ENCODE measurements around the gene MAD2L2.

Gene MAD2L2

GRCh38 chr1:11681071-11681771 is at the start of gene MAD2L2:
Gene MAD2L2, minus strand, starts transcription at chr1:11681148. Its CDS starts 547 bp downstream, at chr1:11680601.
- peak within 1 kb of the TSS; percentile 74 for H3K4me3 ChIP-seq (ENCODE audit: low read depth, low read length)
- DNase-seq (ENCODE audit: low read depth), result peak; percentile 87
- TF ChIP-seq, protein P1, sequence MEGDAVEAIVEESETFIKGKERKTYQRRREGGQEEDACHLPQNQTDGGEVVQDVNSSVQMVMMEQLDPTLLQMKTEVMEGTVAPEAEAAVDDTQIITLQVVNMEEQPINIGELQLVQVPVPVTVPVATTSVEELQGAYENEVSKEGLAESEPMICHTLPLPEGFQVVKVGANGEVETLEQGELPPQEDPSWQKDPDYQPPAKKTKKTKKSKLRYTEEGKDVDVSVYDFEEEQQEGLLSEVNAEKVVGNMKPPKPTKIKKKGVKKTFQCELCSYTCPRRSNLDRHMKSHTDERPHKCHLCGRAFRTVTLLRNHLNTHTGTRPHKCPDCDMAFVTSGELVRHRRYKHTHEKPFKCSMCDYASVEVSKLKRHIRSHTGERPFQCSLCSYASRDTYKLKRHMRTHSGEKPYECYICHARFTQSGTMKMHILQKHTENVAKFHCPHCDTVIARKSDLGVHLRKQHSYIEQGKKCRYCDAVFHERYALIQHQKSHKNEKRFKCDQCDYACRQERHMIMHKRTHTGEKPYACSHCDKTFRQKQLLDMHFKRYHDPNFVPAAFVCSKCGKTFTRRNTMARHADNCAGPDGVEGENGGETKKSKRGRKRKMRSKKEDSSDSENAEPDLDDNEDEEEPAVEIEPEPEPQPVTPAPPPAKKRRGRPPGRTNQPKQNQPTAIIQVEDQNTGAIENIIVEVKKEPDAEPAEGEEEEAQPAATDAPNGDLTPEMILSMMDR (IDR thresholded peaks at IDR 0.05; ENCODE audit: insufficient read depth, low read depth, low read length, missing control alignments), result no peak

DNA sequence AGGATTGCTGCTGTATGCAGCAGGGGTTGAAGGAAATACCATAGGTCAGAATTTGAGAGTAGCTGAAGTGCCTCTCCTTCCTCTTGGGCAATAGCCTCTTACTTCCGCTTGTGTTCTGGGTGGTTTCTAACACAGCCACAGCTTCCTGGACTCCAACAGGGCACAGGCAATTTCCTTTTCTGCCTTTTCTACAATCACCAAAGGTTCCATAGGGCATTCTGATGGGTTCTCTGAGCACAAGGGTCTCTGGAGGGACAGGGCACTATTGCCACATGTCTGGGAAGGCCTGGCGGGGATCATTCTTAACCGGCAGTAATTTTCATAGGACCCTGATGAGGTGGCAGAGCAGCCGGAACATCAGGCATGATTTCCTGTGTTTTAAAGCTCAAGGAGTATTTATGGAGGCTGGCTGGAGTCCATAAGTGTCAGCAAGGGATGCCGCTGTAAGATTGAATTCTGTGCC is 49.5 kb upstream of the MAD2L2 start:
- TF ChIP-seq, protein P1 (IDR thresholded peaks at IDR 0.05; ENCODE audit: insufficient read depth, low read depth, low read length, missing control alignments), result no peak
- peak; percentile 63 for DNase-seq (ENCODE audit: low read depth)

GRCh38 chr1:11729498-11730428 is 48.8 kb upstream of the MAD2L2 start:
- TF ChIP-seq, protein P1 (IDR thresholded peaks at IDR 0.05; ENCODE audit: insufficient read depth, low read depth, low read length, missing control alignments), result no peak
- H3K4me3 ChIP-seq (ENCODE audit: low read depth, low read length), result no peak overlapping the region
- DNase-seq (ENCODE audit: low read depth), result no peak

More for the DNA sequence above, 49.5 kb upstream of the MAD2L2 start:
- no peak overlapping the region for H3K4me3 ChIP-seq (ENCODE audit: low read depth, low read length)

DNA sequence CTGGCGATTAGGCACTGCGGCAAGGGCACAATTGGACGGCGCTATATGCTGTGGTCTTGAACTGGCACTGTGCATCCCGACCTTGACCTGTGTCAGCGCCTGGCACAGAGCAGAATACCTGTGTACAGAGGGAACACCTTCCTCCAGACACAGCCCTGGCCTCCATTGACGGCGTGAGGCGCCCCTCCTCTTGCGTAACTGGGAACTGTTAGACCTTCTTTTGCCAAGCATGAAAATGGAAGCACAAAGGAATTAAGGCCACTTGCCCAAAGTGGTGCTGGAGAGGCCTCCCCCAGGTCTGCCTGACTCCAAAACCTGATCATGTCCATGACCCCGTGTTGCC is 48.2 kb upstream of the MAD2L2 start:
- TF ChIP-seq, protein P1 (IDR thresholded peaks at IDR 0.05; ENCODE audit: insufficient read depth, low read depth, low read length, missing control alignments), result no peak
- no peak for DNase-seq (ENCODE audit: low read depth)
- H3K4me3 ChIP-seq (ENCODE audit: low read depth, low read length), result no peak overlapping the region

- DNase-seq (ENCODE audit: low read depth), result no peak
- TF ChIP-seq, protein P1 (IDR thresholded peaks at IDR 0.05; ENCODE audit: insufficient read depth, low read depth, low read length, missing control alignments), result no peak
Observed at GRCh38 chr1:11728126-11728806, 47.3 kb upstream of the MAD2L2 start.

GRCh38 chr1:11727119-11727518 is 46.2 kb upstream of the MAD2L2 start:
- DNase-seq (ENCODE audit: low read depth), result no peak
- no peak overlapping the region for H3K4me3 ChIP-seq (ENCODE audit: low read depth, low read length)
- TF ChIP-seq, protein P1 (IDR thresholded peaks at IDR 0.05; ENCODE audit: insufficient read depth, low read depth, low read length, missing control alignments), result no peak

More at GRCh38 chr1:11728126-11728806, 47.3 kb upstream of the MAD2L2 start:
- no peak overlapping the region for H3K4me3 ChIP-seq (ENCODE audit: low read depth, low read length)

All from GM12865 (cell line).